ENCODE results near the gene NEDD4L.

DNA sequence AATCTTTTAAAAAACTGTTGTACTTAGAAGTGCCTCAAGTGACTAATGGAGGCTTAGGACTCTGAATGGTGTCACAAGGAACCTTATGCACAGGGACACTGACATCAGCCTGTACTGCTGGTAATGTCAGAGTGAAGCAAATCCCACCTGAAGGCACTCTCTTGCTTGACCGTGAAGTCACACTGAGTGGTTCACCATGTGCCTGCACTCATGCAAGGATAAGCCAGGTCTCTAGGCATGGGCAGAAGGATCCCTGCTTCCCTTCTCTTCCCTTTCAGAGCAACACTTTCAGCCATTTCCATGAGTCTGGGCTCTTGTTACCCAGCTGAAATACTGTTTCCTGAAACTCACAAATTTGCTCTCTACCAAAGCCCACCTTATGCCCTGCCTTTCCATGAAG, 123.0 kb downstream of the NEDD4L start:
- TF ChIP-seq EZH2 (IDR thresholded peaks at IDR 0.05; ENCODE audit: low read length) = no peak
- TF ChIP-seq, protein P1, sequence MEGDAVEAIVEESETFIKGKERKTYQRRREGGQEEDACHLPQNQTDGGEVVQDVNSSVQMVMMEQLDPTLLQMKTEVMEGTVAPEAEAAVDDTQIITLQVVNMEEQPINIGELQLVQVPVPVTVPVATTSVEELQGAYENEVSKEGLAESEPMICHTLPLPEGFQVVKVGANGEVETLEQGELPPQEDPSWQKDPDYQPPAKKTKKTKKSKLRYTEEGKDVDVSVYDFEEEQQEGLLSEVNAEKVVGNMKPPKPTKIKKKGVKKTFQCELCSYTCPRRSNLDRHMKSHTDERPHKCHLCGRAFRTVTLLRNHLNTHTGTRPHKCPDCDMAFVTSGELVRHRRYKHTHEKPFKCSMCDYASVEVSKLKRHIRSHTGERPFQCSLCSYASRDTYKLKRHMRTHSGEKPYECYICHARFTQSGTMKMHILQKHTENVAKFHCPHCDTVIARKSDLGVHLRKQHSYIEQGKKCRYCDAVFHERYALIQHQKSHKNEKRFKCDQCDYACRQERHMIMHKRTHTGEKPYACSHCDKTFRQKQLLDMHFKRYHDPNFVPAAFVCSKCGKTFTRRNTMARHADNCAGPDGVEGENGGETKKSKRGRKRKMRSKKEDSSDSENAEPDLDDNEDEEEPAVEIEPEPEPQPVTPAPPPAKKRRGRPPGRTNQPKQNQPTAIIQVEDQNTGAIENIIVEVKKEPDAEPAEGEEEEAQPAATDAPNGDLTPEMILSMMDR (optimal IDR thresholded peaks at IDR 0.05 in 1 of 3, IDR thresholded peaks at IDR 0.05 in 1 of 3, conservative IDR thresholded peaks at IDR 0.05 in 1 of 3; ENCODE audit: extremely low read depth in 1 of 3, insufficient read depth in 2 of 3, low read length in 3 of 3) = no peak

All from keratinocyte (primary cell).